OCI-LY1 (cell line): Measurements from ENCODE around the gene ADAMTS18.

Experiments
- CTCF ChIP-seq: fragments of 200-600 bp; sonication (generic), shearing (Covaris generic); IDR thresholded peaks from 2 replicates; pipeline ENCODE4 v1.5.1; 2017; ENCODE audit warnings: mild to moderate bottlenecking, antibody characterized with exemption, low read length, moderate library complexity, mixed read lengths
- EZH2 ChIP-seq: fragments of 200-600 bp; sonication (generic), shearing (Covaris generic); IDR thresholded peaks from 2 replicates; pipeline ENCODE4 v1.8.0; 2017; ENCODE audit warnings: borderline replicate concordance, mixed run types, mild to moderate bottlenecking, antibody characterized with exemption, low read length, moderate library complexity, mixed read lengths

GRCh38 chr16:77262971-77263370 is 171.9 kb downstream of the ADAMTS18 start:
- TF ChIP-seq CTCF, result no peak
- no peak for TF ChIP-seq EZH2
